HG03064 (cell line): Measurements from ENCODE around the gene DNAH10.
"Not testable (repeated sequence)": the region's sequence is repeated elsewhere in the genome, so short reads cannot be mapped to it uniquely, and the experiment has no call there.

Experiments used
- ATAC-seq: cut with Tn5 transposase; IDR thresholded peaks from one replicate; pipeline ENCODE4 v1.9.1; 2021; ENCODE audit warnings: low read depth; ENCODE audit not compliant: unreplicated experiment

Gene DNAH10

DNA sequence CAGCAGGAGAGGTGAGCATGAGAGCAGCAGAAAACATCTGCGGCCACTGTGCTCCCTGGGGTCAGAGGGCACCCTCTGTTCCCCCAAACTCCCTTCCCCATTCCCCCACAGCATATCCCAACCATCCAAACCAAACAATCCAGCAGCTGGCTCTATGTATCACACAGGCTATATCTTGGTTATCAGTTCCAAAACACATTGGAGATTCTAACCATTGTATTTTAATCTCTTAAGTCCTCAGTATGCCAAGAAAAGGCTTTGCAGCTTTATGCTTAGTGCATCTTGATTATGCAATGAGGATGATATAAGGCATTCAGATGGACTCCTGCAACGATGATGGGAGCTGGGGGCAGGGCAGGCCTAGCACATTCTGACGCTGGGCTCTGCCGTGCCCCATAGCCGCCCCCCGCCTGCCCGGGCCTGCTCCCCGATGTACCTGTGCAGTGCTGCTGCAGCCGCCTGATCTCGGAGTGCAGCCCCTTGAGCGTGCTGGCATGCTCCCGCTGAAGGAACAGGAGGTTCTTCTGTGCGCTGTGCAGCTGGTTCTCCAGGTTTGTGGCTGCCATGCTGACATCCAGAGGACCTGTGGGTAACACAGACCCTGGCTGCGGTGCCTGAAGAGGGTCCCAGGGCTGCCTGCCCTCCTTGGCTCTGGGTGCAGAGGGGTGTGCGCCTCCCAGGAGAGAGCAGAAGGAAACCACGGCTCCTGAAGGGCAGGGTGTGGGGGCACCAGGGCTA is 181.0 kb downstream of the DNAH10 start:
- ATAC-seq, result no peak

DNA sequence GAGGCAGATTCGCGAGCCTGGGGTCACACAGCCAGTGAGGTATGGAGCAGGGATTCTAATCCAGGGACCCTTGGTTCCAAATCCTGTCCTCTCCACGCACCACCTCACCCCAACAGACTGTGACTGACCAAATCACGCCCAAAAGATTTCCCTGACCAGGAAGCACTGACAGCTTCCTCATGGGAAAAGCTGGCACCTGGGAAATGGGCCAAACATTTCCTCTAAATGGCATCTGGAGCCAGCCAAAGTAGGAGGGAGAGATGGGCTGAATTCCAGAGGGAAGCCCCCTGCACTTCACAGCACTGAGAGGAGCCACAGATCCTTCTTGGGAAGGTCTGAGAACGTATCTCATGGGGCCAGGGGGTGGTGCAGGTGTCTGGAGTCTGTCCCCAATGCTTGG is 181.7 kb downstream of the DNAH10 start:
- no peak for ATAC-seq

DNA sequence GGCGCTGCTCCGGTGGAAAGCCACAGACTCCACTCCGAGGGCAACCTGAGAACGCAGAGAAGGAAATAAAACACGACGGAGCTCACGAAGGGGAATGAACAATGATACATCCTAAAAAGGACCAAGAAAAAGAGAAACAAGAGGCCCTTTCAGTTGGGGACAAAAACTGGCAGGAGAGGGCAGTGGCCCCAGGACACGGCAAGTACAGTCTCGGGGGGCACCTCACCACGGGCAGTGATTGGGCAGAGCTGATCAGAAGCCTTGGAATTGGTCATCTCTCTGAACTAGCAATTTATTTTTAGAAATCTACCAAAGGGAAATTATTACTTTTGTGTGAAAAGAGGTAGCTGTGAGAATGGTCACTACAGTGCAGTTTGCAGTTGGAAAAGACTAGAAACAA is 182.6 kb downstream of the DNAH10 start:
- no peak for ATAC-seq

DNA sequence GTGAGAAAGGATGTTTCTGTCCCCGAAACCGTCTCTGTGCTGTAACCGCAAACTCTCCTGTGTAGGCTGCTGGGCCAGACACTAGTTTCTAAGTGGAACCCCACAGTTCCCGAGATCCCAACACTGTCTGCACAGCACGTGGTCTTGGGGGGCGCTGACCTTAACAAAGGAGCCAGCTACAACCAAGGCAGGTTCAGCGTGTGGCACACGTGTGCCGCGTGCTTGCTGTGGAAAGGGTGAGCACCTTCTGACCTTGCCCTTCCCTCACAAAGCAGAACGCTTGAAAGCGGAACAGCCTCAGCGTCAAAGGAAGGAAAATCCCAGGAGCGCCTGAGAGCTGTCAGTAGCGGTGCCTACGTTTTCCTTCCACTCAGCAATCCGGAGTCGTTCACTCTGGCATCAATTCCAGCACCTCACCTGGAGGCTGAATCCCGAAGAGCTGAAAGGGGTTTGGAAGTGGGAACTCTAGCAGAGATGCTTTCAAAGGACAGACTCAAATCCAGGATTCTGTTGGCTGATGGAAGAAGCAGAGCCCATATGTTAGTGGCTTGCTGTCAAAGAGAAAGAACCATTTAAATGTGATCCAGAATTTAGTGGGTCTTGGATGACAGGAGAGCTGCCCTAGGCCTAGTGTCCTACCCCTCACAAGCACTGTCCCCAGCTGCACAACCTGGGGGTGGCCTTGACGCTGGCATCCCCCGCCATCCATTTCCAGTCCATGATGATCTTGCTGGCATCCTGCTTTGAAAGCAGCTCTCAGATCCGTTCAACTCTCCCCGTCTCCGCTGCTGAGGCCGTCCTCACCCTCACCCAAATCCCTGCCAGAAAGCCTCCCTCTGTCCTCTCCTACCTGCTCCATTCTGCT is 183.4 kb downstream of the DNAH10 start:
- no peak for ATAC-seq

DNA sequence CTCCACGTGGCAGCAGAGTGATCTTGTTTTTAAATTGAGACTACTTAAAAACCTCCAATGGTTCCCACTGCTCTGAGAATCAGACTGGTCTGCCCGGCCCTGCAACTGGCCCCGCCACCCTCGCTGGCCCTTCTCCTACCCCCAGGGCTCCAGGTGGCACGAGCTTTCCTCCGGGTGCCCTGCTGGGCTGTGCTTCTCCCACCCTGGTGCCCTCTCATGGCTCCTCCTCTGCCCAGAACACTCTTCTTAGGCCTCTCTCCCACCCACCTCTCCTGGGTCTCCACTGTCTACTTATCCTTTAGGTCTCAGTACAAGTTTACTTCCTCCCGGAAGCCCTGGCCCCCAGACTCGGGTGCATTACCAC is 184.0 kb downstream of the DNAH10 start:
- no peak for ATAC-seq

DNA sequence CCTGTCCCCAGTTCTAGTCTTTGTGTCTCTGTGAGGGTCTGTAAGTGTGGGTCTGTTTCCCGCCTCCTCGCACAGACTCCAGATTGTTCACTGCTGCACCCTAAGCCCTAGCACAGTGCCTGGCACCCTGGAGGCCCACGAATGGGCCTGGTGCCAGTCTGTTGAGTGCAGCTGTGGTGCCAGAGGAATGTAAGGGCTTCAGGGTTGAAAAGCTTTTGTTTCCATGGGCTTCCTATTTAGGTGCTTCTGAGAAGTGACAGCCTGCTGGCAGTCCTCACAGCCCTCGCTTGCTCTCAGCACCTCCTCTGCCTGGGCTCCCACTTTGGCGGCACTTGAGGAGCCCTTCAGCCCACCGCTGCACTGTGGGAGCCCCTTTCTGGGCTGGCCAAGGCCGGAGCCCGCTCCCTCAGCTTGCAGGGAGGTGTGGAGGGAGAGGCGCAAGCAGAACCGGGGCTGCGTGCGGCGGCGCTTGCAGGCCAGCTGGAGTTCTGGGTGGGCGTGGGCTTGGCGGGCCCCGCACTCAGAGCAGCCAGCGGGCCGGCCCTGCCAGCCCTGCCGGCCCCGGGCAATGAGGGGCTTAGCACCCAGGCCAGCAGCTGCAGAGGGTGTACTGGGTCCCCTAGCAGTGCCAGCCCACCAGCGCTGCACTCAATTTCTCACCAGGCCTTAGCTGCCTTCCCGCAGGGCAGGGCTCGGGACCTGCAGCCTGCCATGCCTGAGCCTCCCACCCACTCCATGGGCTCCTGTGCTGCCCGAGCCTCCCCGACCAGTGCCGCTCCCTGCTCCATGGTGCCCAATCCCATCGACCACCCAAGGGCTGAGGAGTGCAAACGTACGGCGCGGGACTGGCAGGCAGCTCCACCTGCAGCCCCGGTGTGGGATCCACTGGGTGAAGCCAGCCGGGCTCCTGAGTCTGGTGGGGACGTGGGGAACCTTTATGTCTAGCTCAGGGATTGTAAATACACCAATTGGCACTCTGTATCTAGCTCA is 184.7 kb downstream of the DNAH10 start:
- not testable (repeated sequence) for ATAC-seq

DNA sequence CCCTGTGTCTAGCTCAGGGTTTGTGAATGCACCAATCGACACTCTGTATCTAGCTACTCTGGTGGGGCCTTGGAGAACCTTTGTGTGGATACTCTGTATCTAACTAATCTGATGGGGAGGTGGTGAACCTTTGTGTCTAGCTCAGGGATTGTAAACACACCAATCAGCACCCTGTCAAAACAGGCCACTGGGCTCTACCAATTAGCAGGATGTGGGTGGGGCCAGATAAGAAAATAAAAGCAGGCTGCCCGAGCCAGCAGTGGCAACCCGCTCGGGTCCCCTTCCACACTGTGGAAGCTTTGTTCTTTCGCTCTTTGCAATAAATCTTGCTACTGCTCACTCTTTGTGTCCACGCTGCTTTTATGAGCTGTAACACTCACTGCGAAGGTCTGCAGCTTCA is 185.4 kb downstream of the DNAH10 start:
- not testable (repeated sequence) for ATAC-seq

DNA sequence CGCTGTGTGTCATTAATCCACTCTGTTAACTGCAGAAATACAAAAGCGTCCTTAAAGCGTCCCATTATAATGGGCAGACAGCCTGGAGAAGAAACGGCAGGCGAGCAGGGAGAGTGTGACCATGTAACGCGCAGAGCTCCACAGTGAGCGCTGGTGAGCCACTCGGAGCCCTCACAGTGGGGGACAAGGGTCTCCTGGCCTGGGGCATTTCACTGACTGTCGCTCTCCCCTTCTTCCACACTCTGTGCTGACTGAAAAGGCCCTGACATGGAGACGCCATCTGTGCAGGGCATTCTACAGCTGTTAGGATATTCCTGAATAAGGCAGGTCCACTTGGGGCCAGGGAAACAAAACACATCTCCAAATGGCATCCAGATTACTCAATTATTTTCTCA is 186.3 kb downstream of the DNAH10 start:
- ATAC-seq, result no peak

DNA sequence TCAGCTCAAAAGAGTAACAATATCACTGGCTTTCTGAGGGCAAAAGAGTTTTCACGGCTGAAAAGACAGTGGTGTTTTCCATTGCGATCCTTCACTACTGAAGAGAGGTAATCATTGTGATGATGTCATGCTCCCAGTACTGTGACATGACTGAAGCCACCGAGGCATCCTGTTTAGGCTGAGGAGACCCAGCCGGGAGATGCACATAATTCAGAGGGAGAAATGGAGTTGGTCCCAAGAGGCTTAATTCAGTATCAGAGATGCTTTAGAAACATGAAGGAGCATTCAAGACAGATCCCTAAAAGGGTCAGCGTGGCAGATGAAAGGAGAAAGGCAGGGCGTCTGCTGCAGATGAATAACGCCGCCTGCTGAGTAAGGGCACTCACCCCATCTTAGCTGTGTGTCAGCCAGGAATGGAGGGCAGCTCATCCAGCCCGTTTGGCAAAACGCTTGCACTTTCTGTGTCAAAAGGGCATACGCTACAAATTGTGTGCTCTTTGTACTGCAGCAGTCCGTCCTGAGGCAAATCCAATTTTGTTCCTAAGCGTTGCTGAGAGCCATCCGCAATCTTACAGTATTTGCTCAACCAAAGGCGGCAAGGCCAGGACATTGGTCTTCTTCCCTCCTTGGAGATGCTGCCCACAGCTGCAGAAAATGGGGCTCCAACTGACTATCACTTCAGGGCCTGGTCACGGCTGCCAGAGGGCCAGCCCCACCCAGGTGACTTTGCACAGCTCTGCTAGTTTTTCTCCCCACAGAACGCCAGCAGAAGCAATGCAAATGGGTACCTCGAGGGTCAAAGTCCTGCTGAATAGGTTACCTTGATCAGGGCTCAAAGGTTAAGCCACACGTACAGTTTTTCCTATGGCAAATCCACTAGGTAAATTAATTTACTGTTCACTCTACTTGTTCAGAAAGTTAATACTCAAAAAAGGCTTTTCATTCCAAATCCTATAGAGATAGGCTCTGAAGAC is 187.0 kb downstream of the DNAH10 start:
- no peak for ATAC-seq

DNA sequence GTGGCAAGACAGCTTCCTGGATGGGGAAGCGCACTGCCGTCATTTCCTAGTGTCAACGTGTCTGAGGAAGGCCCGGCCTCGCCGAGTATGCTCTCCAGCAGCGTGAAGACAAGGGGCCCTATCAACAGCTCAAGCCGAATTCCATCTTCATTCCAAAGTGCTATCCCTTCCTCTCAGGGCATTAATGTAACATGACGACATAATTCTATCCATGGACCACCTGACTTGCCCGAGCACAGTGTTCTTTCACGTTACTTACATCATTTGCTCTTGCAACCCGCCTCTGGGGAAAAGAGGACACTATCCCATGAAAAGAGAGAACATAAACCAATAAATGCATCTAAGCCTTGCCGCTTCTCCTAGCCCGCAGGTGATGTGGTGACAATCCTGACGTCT is 187.7 kb downstream of the DNAH10 start:
- no peak for ATAC-seq

DNA sequence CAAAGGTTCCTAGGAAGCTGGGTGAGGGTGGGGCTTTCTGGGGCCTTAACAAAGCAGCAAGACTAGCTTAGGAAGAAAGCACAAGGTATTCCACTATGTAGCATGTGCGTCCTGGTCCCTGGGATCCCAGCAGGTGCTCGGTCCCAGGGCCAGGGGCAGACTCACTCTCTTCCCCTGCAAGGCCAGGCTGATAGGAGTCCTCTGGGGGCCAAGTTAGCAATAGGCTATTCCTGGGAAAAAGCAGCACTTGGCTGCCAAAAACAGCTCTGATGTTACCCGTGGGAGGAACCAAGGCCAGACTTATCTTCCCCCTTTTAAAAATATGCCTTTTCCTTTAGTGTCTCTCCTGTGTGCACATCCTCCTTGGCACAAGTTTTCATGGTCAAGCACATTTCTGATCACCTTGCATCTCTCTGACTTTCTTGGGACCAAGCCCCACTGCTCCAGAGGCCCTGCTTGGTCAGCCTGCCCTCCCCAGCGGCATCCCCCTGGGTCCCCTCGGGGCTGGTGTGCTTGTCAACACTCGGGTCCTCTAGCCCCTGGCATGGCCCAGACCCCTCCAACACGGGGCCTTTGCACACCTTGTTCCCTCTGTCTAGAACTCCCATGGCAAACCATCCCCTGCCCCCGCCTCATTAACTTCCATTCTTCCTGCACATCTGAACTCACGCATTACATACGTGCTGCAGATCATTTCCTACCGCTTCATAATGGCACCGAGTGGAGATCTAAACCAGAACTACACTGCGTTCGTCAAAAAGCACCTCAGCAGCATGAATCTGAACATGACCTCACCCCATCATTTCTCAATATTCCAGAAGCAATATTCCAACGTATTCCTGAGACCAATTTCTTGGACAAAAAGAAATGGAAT is 188.6 kb downstream of the DNAH10 start:
- no peak for ATAC-seq

DNA sequence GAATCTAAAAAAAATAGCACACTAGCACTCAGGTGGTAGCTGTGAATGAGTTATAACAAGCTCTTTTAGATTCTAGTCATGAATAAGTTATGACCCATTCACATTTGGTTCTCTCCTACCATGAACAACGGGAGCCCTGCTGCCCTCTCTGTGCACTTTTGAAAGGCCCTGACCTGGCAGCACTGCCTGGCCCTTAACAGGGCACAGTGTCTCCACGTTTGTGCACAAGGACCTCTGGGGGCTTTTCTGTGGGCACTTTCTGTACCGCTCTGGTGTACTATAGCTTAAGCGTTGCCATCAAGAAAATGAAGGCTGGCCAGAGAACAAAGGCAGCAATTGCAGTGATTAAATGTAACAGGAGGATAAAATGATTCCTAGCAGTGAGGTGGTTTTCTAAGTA is 189.4 kb downstream of the DNAH10 start:
- no peak for ATAC-seq

DNA sequence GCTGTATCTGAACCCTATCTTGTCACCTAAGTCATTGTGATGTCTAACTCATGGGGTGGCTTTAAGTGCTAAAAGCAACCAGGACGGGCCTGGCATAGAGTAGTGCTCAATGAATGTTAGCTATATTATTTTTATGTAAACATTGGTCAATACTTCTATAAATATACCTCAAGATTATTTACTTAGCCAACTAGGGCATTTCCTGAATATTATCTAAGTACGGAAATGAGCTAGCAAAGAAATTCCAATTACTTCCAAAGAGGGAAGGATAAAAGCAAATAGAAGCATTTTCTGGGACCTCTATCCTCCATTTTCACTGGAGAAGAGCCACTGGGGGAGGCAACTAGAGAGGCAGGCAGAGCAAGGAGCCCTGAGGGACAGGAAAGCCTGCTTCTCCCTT is 189.9 kb downstream of the DNAH10 start:
- ATAC-seq, result no peak

DNA sequence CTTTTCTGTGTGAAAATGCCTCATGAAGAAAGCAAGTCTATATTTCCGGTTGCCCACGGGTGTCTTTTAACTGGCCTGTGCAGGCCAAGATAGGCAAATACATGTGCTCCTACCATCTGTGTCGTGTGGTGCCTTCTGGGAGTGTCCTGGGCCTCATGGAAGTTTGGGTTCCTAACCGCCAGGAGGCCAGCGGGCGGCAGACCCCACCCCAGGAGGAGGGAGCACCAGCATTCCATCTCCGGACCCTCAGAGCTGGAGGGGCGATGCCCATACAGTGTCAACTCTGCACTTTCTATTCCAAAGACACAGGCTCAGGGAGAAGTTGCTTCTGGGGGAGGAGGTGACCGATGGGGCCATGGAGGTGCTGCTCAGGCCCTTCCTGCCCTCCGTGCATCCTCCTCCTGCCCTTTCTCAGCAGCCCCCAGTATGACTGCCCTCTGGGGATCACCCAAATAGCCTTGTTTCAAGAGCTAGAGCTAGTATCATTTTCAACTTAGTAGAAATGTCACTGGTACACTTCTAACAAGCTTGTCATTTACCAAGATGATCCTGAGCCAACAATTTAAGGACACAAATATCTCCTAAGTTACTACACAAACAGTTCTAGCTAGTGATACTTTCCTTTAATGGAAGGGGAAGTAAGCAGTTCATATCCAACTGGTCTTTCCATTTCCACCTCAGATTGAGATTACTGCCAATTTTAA is 192.7 kb downstream of the DNAH10 start:
- ATAC-seq, result no peak

DNA sequence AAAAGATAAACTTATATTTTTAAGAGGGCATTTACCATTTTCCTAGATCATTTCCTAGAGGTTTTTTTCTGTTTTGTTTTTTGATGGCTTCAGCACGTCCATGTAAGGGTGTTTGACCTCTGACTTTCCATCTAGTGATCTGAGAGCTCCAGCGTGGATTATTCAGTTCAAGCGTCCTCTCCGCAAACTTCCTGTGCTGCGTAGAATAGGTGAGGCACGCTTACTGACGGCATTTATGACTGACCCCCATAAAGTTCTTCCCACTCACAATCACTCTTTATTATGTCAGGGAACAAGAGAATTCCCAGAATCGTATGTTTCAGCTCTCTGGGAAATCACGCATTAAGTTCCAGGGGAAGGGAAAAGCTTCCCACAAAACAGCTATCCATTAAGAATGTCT is 194.1 kb downstream of the DNAH10 start:
- no peak for ATAC-seq

DNA sequence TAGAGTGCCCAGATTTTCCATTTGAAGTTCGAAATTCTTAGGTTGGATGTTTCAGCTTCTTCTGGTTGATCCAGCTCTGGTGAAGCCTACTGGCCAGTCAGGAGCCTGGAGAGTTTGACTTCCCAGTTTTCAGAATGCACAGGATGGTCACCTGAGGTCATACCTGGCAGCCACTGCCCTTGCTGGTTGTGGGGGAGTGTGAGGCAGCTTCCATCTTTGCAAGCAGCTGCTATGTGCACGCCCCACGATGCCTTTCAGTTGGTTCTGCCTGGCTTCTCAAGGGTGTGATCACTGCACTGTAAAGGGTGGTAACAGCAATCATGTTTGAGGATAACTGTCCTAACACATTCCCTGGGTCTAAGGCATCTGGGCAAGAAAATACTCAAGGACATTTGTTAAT is 195.1 kb downstream of the DNAH10 start:
- ATAC-seq, result no peak

DNA sequence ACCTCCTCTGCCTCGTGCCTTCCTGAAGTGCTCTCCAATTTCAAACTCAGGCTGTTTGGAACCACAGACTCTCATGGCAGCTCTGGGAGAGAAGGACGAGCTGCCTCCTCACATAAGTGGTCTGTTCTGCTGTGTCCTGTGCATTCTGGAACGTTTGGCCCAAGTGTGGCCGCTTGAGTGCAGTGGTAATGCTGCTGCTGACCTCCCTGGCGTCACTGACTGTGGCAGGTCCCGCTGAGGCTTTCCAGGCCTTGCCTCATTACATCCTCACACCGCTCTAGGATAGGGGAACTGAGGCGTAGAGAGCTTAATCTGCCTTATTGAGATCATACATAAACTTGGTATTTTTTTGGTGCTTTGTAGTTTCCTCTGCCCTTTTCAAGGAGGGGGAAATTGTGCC is 196.4 kb downstream of the DNAH10 start:
- no peak for ATAC-seq

DNA sequence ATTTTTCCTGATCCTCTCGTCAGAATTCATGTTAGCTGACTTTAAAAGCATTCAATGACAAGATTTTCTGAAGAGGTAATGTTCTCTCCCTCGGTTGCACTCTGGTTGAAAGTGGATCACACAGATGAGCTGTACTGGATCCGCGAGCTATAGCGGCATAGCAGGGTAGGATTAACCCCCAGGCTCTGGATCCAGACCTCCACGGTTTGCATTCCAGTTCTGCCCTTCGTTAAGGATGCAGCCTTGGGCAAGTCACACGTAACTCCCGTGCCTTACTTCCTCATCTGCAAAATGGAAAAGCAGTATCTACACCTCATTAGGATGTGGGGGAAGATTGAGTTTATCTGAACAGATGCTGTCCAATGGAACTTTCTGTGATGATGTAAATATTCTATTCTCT is 196.8 kb downstream of the DNAH10 start:
- ATAC-seq, result no peak
